ENCODE results near the gene ADAMTSL2.
"Not testable (repeated sequence)": the region's sequence is repeated elsewhere in the genome, so short reads cannot be mapped to it uniquely, and the experiment has no call there.

Gene ADAMTSL2

GRCh38 chr9:133560944-133561343 is 26.4 kb downstream of the ADAMTSL2 start:
- no peak for DNase-seq

GRCh38 chr9:133561976-133562554 is 27.6 kb downstream of the ADAMTSL2 start:
- DNase-seq: no peak

- no peak for DNase-seq
Measured at GRCh38 chr9:133562611-133563290, 28.2 kb downstream of the ADAMTSL2 start.

GRCh38 chr9:133563291-133563796 is 28.8 kb downstream of the ADAMTSL2 start:
- no peak for DNase-seq

- DNase-seq: not testable (repeated sequence)
Measured at GRCh38 chr9:133563814-133564213, 29.3 kb downstream of the ADAMTSL2 start.

GRCh38 chr9:133564451-133565116 is 30.1 kb downstream of the ADAMTSL2 start:
- no peak for DNase-seq

GRCh38 chr9:133566382-133566781 is 31.9 kb downstream of the ADAMTSL2 start:
- no peak for DNase-seq

GRCh38 chr9:133566817-133567216 is 32.3 kb downstream of the ADAMTSL2 start:
- no peak for DNase-seq

GRCh38 chr9:133568186-133568585 is 33.7 kb downstream of the ADAMTSL2 start:
- no peak for DNase-seq

GRCh38 chr9:133569121-133569785 is 34.7 kb downstream of the ADAMTSL2 start:
- no peak for DNase-seq

GRCh38 chr9:133569891-133570690 is 35.6 kb downstream of the ADAMTSL2 start:
- no peak for DNase-seq

GRCh38 chr9:133570691-133571080 is 36.2 kb downstream of the ADAMTSL2 start:
- DNase-seq: no peak

- no peak for DNase-seq
Measured at GRCh38 chr9:133571391-133571890, 36.9 kb downstream of the ADAMTSL2 start.

- DNase-seq: no peak
Measured at GRCh38 chr9:133571896-133572595, 37.5 kb downstream of the ADAMTSL2 start.

GRCh38 chr9:133572821-133573361 is 38.4 kb downstream of the ADAMTSL2 start:
- DNase-seq: no peak

GRCh38 chr9:133573791-133574515 is 39.4 kb downstream of the ADAMTSL2 start:
- DNase-seq: no peak

GRCh38 chr9:133574771-133575170 is 40.3 kb downstream of the ADAMTSL2 start:
- no peak for DNase-seq

- no peak for DNase-seq
Measured at GRCh38 chr9:133575186-133576030, 40.9 kb downstream of the ADAMTSL2 start.

- DNase-seq: no peak
Measured at GRCh38 chr9:133576031-133576874, 41.7 kb downstream of the ADAMTSL2 start.
